ENCODE data around the gene AEBP2.

DNA sequence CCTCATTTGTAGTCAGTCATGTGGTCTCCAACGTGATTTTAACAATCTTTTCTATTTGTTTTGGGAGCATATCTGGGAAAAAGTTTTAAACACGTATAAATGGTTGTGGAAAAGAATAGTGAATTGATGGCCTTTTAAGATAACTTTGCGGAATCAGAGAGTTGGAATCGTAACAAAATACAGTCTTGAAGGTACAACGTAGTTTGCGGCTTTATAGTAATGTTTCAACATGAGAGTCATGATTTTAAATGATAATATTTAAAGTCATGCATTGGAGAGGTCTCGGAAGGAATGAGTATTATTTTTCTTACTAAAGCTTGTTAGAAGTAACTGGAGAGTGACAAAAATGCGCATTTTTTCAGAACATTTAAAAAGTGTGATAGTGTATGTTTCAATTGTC lies 1.6 kb downstream of the AEBP2 start:
- TF ChIP-seq EZH2 (IDR thresholded peaks at IDR 0.05; ENCODE audit: low read length) (no peak), CTCF (optimal IDR thresholded peaks at IDR 0.05 in 1 of 3, IDR thresholded peaks at IDR 0.05 in 1 of 3, conservative IDR thresholded peaks at IDR 0.05 in 1 of 3; ENCODE audit: extremely low read depth in 1 of 3, insufficient read depth in 2 of 3, low read length in 3 of 3) (no peak)
